Activated gamma-delta T cell (primary cell): ENCODE measurements around the gene CNOT6.
"Not testable (repeated sequence)": the region's sequence is repeated elsewhere in the genome, so short reads cannot be mapped to it uniquely, and the experiment has no call there.

Source experiments
- DNase-seq: peaks from one replicate; lab custom pipeline; 2025; lab: John Stamatoyannopoulos, UW

The CNOT6 gene

GRCh38 chr5:180516440-180516839 lies 22.3 kb downstream of the CNOT6 start:
- DNase-seq, result no peak

- DNase-seq, result no peak
Observed at GRCh38 chr5:180519098-180519497, 24.9 kb downstream of the CNOT6 start.

DNA sequence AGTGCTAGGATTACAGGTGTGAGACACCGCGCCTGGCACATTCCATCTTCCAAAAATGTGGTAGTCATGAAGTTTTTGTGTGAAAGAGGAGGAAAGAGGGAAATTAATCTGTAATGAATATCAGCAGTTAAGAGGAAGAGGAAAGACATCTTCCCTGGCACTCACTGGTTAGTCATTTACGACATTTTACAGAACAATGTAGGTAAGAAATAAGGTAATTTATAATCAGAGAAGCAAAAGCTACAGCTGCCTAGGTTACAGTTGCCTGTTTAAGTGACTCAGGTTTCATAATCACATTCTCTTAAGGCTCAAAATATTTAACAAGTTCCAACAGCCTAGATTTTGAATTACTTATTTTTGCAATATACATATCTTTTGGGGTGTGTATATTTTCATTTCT lies 26.9 kb downstream of the CNOT6 start:
- no peak for DNase-seq

DNA sequence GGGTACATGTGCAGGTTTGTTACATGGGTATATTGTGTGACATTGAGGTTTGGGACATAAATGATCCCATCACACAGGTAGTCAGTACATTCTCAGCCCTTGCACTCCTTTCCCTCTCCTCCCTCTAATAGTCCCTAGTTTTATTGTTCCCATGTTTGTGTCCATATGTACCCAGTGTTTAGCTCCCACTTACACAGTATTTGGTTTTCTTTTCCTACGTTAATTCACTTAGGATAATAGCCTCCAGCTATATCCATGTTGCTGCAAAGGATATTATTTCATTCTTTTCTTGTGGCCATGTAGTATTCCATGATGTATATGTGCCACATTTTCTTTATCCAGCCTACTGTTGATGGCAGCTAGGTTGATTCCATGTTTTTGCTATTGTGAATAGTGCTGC lies 27.4 kb downstream of the CNOT6 start:
- DNase-seq, result no peak

- DNase-seq, result no peak
Observed at GRCh38 chr5:180522330-180522729, 28.2 kb downstream of the CNOT6 start.

GRCh38 chr5:180523629-180524466 lies 29.7 kb downstream of the CNOT6 start:
- DNase-seq, result no peak

GRCh38 chr5:180525399-180525798 lies 31.2 kb downstream of the CNOT6 start:
- DNase-seq, result no peak

- no peak for DNase-seq
Observed at GRCh38 chr5:180526269-180526668, 32.1 kb downstream of the CNOT6 start.

DNA sequence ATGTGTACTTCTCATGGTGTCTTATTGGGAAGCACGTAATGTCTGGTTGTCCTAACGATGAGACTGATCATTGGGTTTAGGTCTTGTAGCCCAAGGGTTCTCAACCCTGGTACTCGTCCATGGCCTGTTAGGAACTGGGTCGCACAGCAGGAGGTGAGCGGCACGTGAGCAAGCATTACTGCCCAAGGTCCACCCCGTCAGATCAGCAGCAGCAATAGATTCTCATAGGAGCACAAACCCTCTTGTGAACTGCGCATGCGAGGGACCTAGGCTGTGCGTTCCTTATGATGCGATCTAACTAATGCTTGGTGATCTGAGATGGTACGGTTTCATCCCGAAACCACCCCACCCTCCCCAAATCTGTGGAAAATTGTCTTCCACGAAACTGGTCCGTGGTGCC lies 33.5 kb downstream of the CNOT6 start:
- DNase-seq, result no peak

DNA sequence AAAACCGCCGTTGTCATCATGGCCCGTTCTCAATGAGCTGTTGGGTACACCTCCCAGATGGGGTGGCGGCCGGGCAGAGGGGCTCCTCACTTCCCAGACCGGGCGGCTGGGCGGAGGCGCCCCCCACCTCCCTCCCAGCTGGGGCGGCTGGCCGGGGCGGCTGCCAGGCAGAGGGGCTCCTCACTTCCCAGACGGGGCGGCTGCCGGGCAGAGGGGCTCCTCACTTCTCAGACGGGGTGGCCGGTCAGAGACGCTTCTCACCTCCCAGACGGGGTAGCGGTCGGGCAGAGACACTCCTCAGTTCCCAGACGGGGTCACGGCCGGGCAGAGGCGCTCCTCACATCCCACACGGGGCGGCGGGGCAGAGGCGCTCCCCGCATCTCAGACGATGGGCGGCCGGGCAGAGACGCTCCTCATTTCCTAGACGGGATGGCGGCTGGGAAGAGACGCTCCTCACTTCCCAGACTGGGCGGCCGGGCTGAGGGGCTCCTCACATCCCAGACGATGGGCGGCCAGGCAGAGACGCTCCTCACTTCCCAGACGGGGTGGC lies 36.9 kb downstream of the CNOT6 start:
- DNase-seq, result not testable (repeated sequence)

DNA sequence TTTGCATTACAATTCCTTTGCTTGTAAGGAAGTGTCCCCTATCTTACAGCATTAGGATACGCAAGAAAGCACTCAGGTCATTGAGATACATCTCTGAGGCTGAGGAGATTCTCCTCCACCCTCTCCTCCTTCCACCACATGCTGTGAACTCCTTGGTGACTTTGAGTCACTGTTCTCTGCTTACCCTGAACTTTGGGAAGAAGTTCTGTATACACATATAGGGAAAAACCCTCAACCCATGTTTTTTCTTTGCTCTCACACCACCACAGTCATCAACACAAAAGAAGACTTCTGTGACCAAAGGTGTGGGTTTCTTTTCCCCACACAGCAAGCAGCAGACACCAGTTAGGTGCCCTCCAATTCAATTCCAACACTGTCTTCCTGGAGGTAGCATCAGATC lies 38.1 kb downstream of the CNOT6 start:
- DNase-seq, result no peak

- no peak for DNase-seq
Observed at GRCh38 chr5:180533845-180534244, 39.7 kb downstream of the CNOT6 start.

DNA sequence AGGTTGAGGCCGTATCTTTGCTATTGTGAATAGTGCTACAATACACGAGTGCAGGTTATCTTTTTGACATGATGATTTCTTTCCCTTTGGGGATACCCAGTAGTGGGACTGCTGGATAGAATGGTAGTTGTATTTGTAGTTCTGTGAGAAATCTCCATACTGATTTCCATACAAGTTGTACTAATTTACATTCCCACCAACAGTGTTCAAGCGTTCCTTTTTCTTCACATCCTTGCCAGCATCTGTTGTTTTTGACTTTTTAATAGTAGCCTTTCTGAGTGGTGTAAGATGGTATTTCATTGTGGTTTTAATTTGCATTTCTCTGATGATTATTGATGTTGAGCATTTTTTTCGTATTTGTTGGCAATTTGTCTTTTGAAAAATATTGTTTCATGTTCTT lies 41.4 kb downstream of the CNOT6 start:
- DNase-seq, result no peak

GRCh38 chr5:180540050-180540694 lies 46.0 kb downstream of the CNOT6 start:
- no peak for DNase-seq

DNA sequence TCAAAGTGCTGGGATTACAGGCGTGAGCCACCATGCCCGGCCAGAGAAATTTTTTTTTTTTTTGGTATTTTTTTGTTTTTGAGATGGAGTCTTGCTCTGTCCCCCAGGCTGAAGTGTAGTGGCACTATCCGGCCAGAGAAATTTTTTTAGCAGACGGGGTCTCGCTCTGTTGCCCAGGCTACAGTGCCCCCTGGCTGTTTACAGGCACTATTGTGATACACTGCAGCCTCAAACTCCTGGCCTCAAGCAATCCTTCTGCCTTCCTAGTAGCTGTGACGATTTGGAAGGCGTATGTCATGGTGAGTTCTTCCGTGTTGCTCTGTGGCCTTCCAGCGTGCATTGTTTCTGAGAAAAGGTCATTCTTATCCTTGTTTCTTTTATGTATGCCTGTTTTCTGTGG lies 47.5 kb downstream of the CNOT6 start:
- no peak for DNase-seq

DNA sequence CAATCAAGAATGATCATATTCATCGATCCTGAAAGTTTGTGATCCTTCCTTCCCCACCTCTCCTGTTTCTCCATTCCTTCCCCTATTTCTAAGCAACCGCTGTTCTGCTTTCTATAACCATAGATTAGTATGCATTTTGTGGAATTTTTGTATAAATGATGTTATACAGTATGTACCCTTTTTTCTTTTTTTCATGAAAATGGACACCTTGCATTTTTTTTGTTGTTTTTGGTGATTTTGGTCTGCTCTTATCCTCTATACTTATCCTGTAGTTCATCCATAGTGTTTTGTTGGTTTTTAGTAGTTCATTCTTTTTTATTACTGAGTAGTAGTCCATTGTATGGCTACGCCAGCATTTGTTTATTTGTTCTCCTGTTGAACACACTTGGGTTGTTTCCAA lies 51.1 kb downstream of the CNOT6 start:
- DNase-seq, result no peak

DNA sequence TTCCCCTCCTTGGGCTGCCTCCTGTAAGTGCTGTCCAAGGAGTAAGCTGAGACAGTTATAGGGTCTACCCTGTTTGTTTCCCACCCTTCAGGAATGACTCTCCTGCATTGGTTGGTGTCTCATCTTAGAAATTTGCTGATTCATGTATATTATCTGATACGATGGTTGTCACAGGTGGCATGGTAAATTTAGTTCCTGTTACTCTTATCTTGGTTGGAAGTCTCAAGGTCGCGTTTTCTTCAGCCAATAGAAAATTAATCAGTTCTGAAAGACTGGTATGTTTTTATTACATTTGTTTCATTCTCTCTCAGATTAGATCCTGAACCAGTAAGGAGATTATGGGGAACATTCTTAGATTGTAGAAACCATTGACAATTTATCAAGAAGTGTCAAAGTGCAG lies 54.4 kb downstream of the CNOT6 start:
- DNase-seq, result no peak

DNA sequence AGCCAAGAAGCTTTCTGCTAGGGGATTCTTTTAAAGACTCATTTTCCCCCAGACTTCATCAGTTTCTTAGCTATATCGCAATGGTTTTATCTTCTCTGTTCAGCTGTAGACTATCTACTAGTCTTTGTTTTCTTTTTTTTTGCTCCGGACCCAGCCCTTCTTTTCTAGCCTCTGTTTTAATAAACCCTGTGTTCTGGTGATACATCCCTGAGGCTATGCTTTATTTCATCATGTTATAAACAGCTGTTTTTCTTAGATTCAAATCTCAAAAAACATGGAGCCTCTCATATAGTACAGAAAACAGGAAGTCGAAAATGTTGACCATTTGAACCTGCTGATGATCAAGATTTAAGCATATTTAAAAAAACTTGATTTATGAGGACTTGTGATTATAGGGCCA lies 59.4 kb downstream of the CNOT6 start:
- DNase-seq, result no peak

DNA sequence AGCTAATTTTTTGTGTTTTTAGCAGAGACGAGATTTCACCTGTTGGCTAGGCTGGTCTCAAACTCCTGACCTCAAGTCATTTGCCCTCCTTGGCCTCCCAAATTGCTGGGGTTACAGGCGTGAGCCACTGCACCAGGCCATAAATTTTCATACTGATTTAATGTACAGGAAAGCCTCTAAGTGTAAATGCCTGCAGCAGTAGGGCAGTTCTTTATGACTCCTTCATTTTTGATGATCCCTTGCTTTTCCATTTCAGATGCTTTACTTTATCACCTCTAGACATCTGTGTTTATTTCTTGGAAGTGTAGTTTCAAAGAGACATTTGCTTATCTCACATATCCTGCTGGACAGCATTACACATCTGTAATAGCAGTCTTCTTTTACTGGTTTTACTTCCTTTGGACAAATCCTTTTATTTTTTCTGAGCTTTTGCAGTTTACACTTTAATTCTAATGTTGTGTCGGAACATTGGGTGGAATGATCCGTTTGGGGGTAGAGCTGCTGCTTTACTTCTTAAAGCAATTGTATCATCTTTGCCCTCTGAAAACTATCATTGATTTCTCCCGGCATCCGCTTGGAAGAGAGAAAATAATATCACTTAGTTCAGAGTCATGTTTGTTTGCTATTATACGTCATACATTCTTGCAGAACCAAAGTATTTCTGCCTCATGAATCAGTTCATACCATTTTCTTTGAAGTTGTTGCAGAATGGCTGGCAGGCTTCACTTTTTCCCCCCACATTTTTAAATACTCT lies 61.2 kb downstream of the CNOT6 start:
- DNase-seq, result no peak

DNA sequence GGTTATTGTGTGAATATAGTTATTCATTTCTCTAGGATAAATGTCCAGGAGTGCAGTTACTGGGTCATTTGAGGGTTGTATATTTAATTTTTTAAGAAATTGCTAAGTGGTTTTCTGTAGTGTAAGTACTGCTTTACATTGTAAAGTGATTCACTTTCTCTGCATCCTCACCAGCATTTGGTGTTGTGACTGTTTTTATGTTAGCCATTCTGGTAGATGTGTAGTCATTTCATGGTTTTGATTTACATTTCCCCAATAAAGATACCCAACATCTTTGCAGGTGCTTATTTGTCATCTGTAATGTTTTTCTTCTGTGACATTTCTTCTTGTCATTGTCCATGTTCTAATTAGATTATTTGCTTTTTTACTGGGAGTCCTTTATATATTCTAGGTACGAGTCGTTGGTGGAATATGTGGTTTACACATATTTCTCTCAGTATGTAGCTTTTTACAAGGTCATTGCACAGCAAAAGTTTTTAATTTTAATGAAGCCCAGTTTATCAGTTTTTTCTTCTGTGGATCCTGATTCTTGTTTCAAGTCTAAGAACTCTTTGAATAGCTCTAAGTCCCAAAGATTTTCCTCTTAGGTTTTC lies 63.1 kb downstream of the CNOT6 start:
- no peak for DNase-seq

DNA sequence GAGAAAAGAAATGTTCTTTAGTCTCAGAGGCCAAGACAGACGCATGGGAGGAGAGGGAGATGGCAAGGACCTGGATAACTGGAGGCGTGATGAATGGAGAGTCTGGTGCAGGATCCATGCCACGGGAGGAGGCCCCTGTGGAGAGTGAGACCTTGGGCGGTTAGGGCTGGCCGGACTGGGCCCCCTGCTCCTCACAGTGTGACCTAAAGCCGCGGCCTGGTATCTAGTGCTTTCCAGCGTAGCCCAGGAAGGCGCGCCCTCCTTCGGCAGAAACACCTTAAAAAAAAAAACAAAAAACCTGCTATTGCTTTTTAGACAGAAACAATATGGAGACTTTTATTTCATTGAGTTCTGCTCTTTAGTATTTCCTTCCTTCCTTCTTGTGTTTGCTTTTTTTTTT lies 64.1 kb downstream of the CNOT6 start:
- no peak for DNase-seq

DNA sequence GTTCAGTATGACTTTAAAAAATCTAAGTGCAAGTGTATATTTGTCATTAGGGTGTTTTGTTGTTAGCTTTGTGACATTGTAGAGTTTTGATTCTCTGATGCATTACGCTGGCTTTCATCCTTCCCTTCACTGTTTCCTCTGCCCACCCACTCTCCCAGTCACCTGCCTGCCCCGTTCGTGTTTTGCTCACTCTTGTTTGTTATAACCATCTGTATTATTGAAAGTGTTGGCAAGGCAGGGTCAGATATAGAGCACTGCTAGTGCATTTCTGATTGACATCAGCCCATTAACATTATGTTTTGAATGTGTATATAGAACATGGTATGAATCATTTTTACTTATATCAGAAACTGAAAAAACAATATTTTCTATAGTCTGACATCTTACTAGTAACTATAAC lies 69.8 kb downstream of the CNOT6 start:
- DNase-seq, result no peak
